Mononuclear cell (primary cell): ENCODE data around the gene MMP20. TPM values are rescaled to one million over a fixed set of nuclear protein-coding genes. Genes with fewer than 3 reads are reported as not detected.

Source experiments
- H3K27me3 ChIP-seq: 2 replicates; pipeline ENCODE4 v1.6.0; 2011; ENCODE audit warnings: low read length, control low read depth; ENCODE audit not compliant: insufficient read depth
- H3K4me1 ChIP-seq: 2 replicates; pipeline ENCODE4 v1.5.1; 2011; ENCODE audit warnings: mild to moderate bottlenecking, low read length, control low read depth; ENCODE audit not compliant: insufficient read depth
- H3K4me3 ChIP-seq: 2 replicates; pipeline ENCODE4 v1.5.1; 2011; ENCODE audit warnings: mild to moderate bottlenecking, low read length, moderate library complexity
- H3K9me3 ChIP-seq: 2 replicates; pipeline ENCODE4 v1.5.1; 2011; ENCODE audit warnings: low read depth, mild to moderate bottlenecking, control low read depth, low read length
- total RNA-seq: library from RNA; depleted of rRNA; stranded (reverse); fragments of >200 nt; gene quantifications from one replicate; pipeline ENCODE4 v1.2.3, GENCODE V29; 2012

The MMP20 gene
- total RNA-seq, 1 donor, result 0.10 TPM

DNA sequence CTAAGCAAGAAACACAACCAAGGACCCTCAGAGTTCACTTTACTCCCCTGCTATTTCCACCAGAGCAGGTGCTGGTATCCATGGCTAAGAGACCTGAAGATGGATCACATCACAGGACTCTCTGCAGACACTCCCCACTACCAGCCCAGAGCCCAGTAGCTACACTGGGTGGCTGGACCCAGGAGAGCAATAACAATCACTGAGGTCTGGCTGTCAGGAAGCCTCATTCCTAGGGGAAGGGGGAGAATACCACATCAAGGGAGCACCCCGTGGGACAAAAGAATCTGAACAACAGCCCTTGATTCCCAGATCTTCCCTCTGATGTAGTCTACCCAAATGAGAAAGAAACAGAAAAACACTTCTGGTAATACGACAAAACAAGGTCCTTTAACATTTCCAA lies 85.6 kb downstream of the MMP20 start:
- Histone ChIP-seq H3K4me3 (no peak overlapping the region), H3K27me3 (no peaks in the 10 kb centered on the region), H3K9me3 (no peaks in the 10 kb centered on the region), H3K4me1 (no peaks in the 10 kb centered on the region)

DNA sequence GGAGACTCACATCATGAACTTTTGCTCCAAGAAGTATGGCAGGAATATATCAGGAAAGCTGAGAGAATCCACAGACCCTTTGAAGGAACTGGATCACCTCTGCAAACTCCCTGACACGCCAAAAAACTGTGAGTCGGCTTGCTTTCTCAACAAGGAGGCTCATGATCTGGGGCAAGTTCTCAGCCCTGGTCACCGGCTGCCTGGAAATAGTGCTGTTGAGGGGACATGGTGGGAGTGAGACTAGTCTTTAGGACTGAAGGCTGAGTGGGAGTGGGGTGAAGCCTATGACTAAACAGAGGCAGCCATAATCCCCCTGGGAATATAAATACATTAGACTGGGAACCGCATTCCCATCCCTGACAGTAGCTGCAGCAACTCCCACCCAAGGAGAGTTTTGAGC lies 86.2 kb downstream of the MMP20 start:
- Histone ChIP-seq H3K4me1 (no peaks in the 10 kb centered on the region), H3K4me3 (no peak overlapping the region), H3K27me3 (no peaks in the 10 kb centered on the region), H3K9me3 (no peaks in the 10 kb centered on the region)

DNA sequence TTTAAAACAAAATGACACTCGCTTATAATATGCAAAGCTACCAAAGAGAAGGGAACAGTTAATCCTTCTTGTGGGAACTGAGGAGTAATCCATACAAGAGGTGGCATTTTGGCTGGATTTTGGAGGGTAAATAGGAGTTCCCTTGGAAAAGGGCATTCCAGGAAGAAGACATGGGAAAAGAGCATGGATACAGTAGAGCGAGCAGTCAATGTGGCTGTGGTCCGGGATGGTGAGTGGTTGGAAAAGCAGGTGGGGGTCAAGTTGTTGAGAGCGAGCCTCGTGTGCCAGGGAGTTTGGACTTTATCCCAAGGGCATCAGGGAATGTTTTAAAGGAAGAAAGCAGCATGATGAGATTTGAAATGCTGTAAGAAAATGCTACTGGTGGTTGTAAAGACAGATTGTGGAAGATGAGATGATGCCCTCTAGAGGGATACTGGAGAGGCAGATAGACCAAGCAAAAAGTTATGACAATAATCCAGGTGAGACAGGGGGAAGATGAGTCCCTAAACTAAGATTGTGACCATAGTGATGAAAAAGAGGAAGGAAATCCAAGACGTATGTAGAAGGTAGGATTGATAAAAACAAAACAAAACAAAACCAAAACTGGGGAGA lies 90.8 kb downstream of the MMP20 start:
- Histone ChIP-seq H3K4me3 (no peak overlapping the region), H3K4me1 (no peaks in the 10 kb centered on the region), H3K27me3 (no peaks in the 10 kb centered on the region), H3K9me3 (no peaks in the 10 kb centered on the region)

DNA sequence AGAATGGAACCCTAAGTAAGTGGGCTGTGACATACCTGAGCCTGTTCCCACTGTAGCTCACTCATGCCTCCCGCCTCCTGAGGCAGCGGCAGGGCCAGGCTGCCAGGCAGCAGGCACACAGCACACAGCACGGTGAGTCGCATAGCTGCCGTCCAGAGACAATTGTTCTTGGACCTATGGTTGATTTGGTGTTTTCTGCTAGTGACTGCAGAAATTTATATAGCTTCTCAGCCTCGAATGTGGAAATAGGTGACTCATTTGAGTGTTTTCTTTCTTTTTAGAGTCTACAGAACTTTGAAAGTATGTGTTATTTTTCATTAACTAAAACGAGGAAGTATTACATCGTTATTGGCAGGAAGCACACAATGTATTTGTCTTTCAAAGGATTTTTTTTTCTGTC lies 94.6 kb downstream of the MMP20 start, which contains the start of gene MMP7:
Gene MMP7 (minus strand): TSS at position 190 of the 400 bp plus-strand sequence. CDS start 47 bp downstream, at position 143.
- no peaks in the 10 kb centered on the region for H3K9me3 ChIP-seq

DNA sequence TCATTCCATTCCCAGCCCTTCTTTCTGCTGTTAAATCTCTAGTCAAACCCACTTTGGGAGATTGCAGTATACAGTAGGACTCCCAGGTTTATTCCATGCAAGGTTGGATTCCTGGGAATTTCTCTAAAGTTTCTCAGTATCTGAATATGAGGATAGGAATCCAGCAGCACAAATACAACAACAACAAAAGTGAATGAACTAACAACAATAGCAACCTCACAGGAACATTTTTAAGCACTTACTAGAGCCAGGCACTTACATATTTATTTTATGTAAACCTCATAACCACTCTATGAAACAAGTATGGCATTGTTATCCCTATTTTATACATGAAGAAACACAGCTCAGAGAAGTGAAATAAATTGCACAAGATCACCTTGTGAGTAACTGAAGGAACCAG lies 96.5 kb downstream of the MMP20 start:
- no peaks in the 10 kb centered on the region for H3K9me3 ChIP-seq
- H3K27me3 ChIP-seq, result no peaks in the 10 kb centered on the region

More for the DNA sequence above, 94.6 kb downstream of the MMP20 start, which contains the start of gene MMP7:
- Histone ChIP-seq H3K27me3 (no peaks in the 10 kb centered on the region), H3K4me1 (no peaks in the 10 kb centered on the region), H3K4me3 (no peak within 1 kb of the TSS)

DNA sequence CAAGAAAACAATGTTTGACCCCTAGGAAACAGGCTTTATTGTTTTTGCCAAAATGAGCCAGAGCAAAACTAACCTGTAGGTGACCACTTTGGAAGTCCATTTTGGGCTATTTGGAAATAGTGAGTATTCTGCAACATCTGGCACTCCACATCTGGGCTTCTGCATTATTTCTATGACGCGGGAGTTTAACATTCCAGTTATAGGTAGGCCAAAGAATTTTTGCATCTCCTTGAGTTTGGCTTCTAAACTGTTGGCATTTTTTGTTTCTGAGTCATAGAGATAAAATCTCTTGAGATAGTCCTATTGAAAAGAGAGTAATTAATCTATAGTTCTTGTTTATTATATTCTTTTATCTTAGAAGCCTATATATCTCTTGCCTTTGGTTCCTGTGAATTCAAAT lies 97.4 kb downstream of the MMP20 start:
- Histone ChIP-seq H3K27me3 (no peaks in the 10 kb centered on the region), H3K4me1 (no peaks in the 10 kb centered on the region), H3K4me3 (no peak overlapping the region), H3K9me3 (no peaks in the 10 kb centered on the region)

More for the DNA sequence above, 96.5 kb downstream of the MMP20 start:
- Histone ChIP-seq H3K4me1 (no peaks in the 10 kb centered on the region), H3K4me3 (no peak overlapping the region)

DNA sequence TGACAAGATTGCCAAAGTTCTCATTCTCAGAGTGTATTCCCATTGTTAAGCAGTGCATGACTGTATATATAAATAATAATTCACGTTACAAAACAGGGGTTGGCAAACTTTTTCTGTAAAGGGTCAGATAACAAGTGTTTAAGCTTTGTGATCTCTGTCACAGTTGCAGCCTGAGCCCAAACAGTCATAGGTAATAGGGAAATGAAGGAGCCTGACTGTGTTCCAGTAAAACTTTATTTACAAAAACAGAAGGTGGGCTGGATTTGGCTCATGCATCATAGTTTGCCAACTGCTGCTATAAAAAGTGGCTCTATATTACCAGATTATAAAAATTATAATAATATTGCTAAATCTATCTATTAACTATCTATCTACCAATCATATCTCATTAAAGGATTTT lies 98.1 kb downstream of the MMP20 start:
- no peaks in the 10 kb centered on the region for H3K4me1 ChIP-seq
- H3K9me3 ChIP-seq, result no peaks in the 10 kb centered on the region
- no peak overlapping the region for H3K4me3 ChIP-seq

More for the DNA sequence above, 98.1 kb downstream of the MMP20 start:
- no peaks in the 10 kb centered on the region for H3K27me3 ChIP-seq

Other genes with a start within 250 kb of the MMP20 start
- 381 TPM for gene TMEM123, start 172.6 kb downstream of the MMP20 start, total RNA-seq
- gene MMP7, start 94.6 kb downstream of the MMP20 start, total RNA-seq, result 0.31 TPM
- not detected for gene MMP27, start 80.4 kb upstream of the MMP20 start, total RNA-seq
- gene MMP8, start 99.6 kb upstream of the MMP20 start, total RNA-seq, result 0.10 TPM
- 0.31 TPM for gene MMP10, start 155.3 kb upstream of the MMP20 start, total RNA-seq
- 0.52 TPM for gene MMP1, start 172.8 kb upstream of the MMP20 start, total RNA-seq
- gene MMP3, start 218.3 kb upstream of the MMP20 start, total RNA-seq, result not detected
- gene MMP12, start 249.7 kb upstream of the MMP20 start, total RNA-seq, result not detected